ENCODE measurements around the gene LIMCH1.

LIMCH1 gene

GRCh38 chr4:41532882-41533281 lies 5.1 kb upstream of the LIMCH1 start:
- no peak for DNase-seq

DNA sequence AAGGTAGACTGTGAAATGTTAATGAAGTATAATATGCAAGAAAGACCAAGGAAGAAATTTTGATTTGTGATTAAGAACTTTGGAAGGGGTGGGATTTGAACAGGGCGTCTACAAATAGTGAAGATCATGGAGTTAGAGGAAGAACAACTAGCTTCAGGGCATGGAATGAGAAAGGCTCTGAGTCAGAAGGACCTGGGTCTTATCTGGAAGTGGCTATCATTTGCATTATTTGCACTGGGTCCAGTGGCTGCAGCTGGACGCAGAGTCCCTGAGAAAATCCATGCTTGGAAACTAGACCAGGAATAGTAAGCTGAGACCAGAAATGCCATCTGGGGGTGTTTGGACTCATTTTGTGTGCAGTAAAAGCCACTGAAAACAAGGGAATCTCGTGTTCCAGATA lies 4.3 kb upstream of the LIMCH1 start:
- no peak for DNase-seq

GRCh38 chr4:41534404-41534803 lies 3.6 kb upstream of the LIMCH1 start:
- no peak for DNase-seq

GRCh38 chr4:41535911-41536371 lies 2.0 kb upstream of the LIMCH1 start:
- DNase-seq: no peak

DNA sequence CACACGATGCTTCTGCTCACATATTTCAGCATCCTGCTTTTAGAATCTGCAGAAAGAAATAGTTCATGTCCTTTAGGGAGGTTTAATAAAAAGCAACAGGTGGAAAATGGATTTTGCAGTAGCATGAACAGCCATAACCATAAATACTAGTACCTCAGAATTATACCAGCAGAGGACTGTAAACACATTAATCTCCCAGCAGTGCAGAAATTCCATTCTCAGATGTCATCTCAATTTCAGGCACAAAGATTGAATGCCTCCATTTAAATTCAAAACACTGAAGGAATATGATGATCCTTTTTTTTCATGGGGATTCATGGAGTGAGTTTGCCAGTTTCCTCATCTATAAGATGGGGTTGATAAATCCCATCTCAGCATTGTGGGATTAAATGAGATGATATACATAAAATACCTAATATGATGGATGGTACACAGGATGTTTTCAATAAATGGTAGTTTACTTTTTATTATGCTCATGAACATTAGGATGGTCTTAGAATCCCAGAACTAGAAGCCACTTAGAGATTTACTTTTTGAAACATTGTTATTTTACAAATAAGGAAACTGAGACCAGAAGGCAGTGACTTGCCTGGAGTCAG lies 566 bp upstream of the LIMCH1 start:
- no peak for DNase-seq

DNA sequence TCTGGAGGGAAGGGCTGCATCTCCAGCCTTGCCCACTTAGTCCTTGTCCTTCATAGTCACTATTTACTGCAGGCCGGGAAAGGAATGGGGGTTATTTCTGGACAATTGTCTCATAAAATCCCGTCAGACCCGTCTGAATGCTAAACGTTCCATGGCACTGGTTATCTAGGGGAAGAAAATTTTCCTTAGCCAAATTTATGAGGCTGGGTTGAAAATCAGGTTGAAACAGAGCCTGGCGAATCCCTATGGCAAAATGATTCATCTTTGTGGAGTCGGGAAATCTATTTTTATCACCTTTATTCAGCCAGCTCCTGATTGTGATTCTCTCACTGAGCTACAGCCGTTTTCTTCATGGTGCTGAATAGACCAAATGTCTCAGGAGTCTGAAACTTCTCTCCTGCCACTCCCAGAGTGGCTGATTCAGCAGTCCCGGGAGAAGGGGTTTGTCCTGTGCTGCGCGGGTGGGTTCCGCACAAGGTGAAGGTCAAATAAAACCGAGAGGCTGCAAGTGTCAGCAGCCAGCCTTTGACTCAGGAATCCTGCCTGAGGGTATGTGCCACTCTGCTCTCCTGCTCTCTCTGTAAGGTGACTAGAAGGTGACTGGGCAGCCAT lies 1.0 kb downstream of the LIMCH1 start:
- DNase-seq: peak; percentile 17

DNA sequence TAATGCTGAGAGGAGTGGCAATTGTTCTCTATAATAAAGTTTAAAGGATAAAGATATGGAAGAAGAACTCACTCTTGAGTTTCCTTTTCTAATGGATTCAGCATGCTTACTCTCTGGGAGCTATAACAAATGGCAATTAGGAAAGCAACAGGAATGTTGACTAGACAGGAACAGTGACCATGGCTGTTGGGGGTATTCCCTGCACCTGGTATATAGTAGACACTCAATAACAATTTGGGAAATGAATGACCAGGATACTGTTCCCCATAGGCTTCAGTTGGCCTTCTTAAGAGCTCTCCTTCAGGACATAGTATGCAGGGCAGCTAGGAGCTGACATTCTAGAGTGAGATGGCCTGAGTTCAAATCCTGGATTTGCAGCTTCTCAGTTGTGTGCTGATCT lies 1.8 kb downstream of the LIMCH1 start:
- DNase-seq: no peak

GRCh38 chr4:41540687-41541086 lies 2.7 kb downstream of the LIMCH1 start:
- DNase-seq: no peak

- no peak for DNase-seq
Measured at GRCh38 chr4:41541687-41542094, 3.7 kb downstream of the LIMCH1 start.

DNA sequence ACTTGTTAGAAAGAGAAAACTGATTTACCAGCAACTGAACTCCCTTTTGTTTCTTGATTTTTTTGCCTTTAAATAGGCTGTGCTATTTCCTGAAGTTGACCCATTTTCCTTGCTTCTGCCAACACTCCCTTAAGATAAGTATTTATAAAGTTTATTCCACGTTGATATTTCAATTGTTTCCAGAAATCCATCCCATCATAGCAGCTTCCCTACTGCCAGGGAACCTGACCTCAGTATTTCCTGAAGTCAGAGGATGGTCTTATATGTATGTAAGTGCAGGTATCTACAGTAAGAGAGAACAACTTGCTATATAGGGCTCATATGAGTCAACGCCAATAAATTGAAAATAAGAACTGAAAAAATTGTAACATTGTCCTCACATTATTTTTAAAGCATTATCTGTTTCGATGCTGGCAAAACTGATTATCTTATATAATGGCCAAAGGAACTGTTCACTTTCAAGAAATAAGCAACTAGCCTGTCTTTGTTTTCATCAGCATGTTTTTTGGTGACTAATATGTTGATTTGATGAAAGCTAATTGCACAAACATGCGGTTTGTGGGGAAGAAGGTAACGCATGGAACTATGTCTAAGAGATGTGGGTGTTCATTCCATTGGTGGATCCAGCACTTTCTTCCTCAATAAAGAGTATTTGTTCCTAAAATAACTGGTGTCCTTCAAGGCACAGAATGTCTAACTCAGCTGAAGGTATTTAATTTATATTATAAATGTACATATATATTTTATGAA lies 4.7 kb downstream of the LIMCH1 start:
- DNase-seq: no peak

GRCh38 chr4:41545238-41545637 lies 7.3 kb downstream of the LIMCH1 start:
- DNase-seq: no peak

GRCh38 chr4:41546638-41547037 lies 8.7 kb downstream of the LIMCH1 start:
- no peak for DNase-seq

DNA sequence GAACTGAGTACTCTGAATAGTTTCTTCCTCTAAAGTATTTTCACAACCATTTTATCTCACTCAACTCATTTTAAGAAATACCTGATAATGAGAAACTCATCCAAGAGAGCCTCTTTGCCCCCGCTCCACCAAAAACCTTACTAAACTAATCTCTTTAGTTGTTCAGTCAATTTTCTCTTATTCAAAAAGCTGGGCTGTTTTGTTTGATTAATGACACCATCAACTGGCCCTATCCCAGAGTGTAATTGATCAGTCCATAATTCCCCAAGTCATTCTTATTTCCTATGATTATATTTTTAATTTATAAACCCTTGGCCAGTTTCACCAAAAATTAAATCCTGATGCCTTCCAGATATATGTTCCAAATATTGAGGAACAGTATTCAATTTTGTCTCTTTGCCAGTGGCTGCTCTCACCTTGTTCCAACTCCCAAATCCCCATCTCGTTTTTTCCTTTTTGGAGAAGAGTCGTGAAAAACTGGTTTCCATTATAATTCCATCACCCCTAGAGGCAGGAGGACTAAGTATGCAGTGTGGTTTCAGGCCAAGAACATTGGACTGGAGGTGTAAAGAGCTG lies 10.4 kb downstream of the LIMCH1 start:
- no peak for DNase-seq

- no peak for DNase-seq
Measured at GRCh38 chr4:41549478-41549877, 11.5 kb downstream of the LIMCH1 start.

DNA sequence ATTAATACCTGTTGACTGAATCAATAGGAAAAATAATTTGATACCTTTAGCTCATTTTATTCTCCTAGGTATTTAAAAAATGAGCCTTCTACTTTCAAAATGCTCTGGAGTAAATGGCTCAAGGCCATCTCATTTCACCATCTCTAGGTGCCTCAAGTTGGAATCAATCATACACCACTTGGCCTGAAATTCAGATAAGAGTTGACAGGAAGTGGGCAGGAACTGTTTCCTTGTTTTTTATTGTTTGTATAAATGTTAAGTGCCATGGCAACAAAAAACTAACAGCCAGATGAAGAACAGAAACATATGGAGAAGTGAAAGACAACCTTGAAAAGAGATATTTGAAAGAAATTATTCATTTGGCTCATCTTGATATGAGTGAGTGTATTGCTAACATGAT lies 12.4 kb downstream of the LIMCH1 start:
- DNase-seq: no peak

DNA sequence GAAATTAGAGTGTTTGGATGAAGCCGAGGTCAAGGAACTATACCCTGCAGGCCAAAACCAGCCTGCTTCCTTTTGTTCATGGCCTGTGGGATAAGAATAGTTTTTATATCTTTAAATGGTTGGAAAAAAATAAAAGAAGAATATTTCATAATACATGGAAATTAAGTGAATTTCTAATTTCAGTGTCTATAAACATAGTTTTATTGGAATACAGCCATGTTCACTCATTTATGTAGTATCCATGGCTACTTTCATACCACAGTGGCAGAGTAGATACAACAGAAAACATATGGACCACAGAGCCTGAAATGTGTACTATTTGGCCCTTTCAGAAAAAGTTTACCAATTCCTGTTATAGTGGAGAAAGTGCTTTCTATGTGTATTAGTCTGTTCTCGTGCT lies 13.6 kb downstream of the LIMCH1 start:
- DNase-seq: no peak

DNA sequence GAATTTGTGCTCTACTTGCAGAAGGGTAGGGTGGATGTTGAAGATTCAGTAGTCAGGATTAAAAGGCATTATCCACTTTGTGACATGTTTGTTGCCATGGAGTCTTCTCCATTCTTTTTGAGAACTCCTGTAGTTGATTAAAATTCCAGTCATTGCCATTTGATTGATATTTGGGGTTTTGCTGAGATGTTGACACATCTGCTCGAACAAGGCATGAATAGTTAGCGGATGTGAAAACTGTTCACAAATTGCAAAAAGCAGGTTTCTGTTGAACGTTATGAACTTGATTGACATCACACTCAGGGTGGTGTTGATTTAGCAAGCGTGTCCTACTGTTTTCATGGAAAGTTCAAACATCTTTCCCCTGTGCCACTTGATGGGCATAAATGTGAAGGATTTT lies 16.9 kb downstream of the LIMCH1 start:
- no peak for DNase-seq

GRCh38 chr4:41556526-41556925 lies 18.6 kb downstream of the LIMCH1 start:
- DNase-seq: no peak

DNA sequence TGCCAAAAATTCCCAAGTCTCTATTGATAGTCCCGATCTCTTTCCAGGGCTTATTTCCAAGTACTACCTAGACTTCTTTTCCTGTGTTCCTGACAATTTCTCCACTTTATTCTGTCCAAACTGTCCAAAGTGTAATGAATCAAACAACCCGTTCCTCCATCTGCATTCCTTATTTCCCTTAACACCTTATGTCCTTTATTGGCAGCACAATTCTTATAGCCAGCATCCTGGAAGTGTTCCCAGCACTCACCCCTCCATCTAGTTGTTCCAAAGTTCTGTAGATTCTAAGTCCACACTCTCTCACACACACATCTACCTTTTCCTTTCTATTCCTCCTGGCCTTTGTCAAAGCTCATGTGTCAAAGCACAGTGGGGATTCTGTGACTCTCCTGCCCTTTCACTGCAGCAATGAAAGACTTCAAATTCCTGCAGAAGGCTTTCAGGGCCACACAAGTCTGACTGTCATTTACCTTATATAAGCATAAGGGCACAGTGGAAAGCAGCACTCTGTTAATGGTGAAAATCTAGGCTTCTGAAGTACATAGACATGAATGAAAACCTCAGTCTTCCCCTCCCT lies 22.1 kb downstream of the LIMCH1 start:
- DNase-seq: no peak

DNA sequence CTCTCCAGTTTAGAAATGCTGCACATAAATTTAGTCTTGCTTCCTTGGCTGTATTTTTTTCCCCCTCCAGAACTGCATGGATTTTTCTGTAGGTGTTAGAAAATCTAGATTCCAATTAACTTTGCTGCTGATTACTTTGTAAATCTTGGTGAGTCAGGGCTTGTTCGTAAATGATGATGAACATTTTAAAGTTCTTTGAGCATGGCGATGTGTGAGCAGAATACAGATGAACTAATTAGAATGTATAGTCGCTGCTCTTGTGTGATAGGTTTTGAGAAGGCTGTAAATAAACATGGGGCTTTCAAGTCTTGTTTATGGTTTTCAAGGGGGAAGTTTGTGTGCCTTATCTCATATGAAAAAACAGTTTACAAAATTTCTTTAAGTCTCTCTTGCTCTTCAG lies 23.3 kb downstream of the LIMCH1 start:
- no peak for DNase-seq

- no peak for DNase-seq
Measured at GRCh38 chr4:41567186-41567585, 29.2 kb downstream of the LIMCH1 start.

- DNase-seq: no peak
Measured at GRCh38 chr4:41568363-41568762, 30.4 kb downstream of the LIMCH1 start.

- no peak for DNase-seq
Measured at GRCh38 chr4:41569961-41570360, 32.0 kb downstream of the LIMCH1 start.

DNA sequence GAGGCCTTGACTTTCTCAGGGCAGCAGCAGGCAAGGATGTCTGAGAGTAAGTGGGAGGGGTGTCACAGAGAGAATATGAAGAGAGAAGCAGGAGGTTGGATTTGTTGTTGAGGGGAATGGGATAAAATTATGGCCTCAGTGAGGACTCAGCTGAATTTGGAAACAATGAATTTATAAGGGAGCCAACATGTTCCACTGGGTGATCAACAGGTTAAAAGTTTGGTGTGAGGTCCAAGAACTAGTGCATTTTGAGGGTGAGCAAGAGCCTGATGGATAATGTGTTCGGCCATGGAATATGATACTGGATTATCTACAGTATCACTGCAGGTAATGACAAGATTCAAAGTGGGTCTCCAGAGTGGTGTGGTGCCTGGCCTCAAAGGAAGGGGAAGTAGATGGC lies 33.5 kb downstream of the LIMCH1 start:
- no peak for DNase-seq

Data from midbrain (tissue), 1 donor.